Stimulated activated CD8-positive, alpha-beta memory T cell treated with anti-CD3 and anti-CD28 coated beads, Interleukin-12 subunit alpha, Interleukin-12 subunit beta, amount 100 ng/mL, for 24 hours (primary cell): Measurements from ENCODE around the gene GMPR2.
A peak's percentile ranks its signal among the peaks of the same experiment; 100 is the strongest.

Experiments
- DNase-seq: peaks from one replicate; pipeline ENCODE4 v3.0.0-alpha.2; 2020; ENCODE audit errors: extremely low read depth

GMPR2 gene

GRCh38 chr14:24268225-24268624 lies 35.5 kb downstream of the GMPR2 start:
- no peak for DNase-seq

- no peak for DNase-seq
These were observed 36.6 kb downstream of the GMPR2 start for GRCh38 chr14:24269368-24269767.

GRCh38 chr14:24269910-24270536 lies 37.3 kb downstream of the GMPR2 start:
- DNase-seq: no peak

- DNase-seq: no peak
These were observed 37.9 kb downstream of the GMPR2 start for GRCh38 chr14:24270537-24271133.

GRCh38 chr14:24271134-24271833 lies 38.6 kb downstream of the GMPR2 start, which contains the start of gene RABGGTA:
TSS of gene RABGGTA (minus strand) at chr14:24271597. CDS start at chr14:24271115, 482 bp downstream.
- DNase-seq: peak; percentile 72

GRCh38 chr14:24271834-24272263 lies 39.1 kb downstream of the GMPR2 start:
- no peak for DNase-seq

- DNase-seq: no peak
These were observed 39.7 kb downstream of the GMPR2 start for GRCh38 chr14:24272467-24272866.

- DNase-seq: no peak
These were observed 40.8 kb downstream of the GMPR2 start for GRCh38 chr14:24273422-24273998.

- DNase-seq: no peak
These were observed 41.4 kb downstream of the GMPR2 start for GRCh38 chr14:24274101-24274543.

- no peak for DNase-seq
These were observed 44.3 kb downstream of the GMPR2 start for GRCh38 chr14:24277071-24277470.

GRCh38 chr14:24277606-24278321 lies 45.0 kb downstream of the GMPR2 start:
- no peak for DNase-seq

- no peak for DNase-seq
These were observed 45.7 kb downstream of the GMPR2 start for GRCh38 chr14:24278424-24278823.

- DNase-seq: no peak
These were observed 46.8 kb downstream of the GMPR2 start for GRCh38 chr14:24279301-24280186.

- DNase-seq: no peak
These were observed 48.2 kb downstream of the GMPR2 start for GRCh38 chr14:24280797-24281460.

- DNase-seq: no peak
These were observed 48.9 kb downstream of the GMPR2 start for GRCh38 chr14:24281636-24282035.

GRCh38 chr14:24282736-24283135 lies 50.0 kb downstream of the GMPR2 start:
- no peak for DNase-seq

GRCh38 chr14:24283796-24284460 lies 51.2 kb downstream of the GMPR2 start:
- DNase-seq: no peak

- DNase-seq: no peak
These were observed 51.8 kb downstream of the GMPR2 start for GRCh38 chr14:24284501-24285035.

- DNase-seq: no peak
These were observed 52.6 kb downstream of the GMPR2 start for GRCh38 chr14:24285351-24285750.
